GM06990 (cell line): Measurements from ENCODE around the gene ALK.

Experiments used
- DNase-seq: peaks from one replicate; pipeline ENCODE4 v3.0.0-alpha.2; 2011; ENCODE audit not compliant: insufficient read length; ENCODE audit errors: extremely low read depth
- H3K27me3 ChIP-seq: replicated peaks from 2 replicates; pipeline ENCODE4 v1.6.0; 2011; ENCODE audit warnings: low read length; ENCODE audit not compliant: control insufficient read depth, insufficient read depth
- H3K36me3 ChIP-seq: 2 replicates; pipeline ENCODE4 v1.5.1; 2011; ENCODE audit warnings: low read length; ENCODE audit not compliant: control insufficient read depth, insufficient read depth
- H3K4me3 ChIP-seq: replicated peaks from 2 replicates; pipeline ENCODE4 v1.5.1; 2011; ENCODE audit warnings: low read depth, mild to moderate bottlenecking, control low read depth, low read length
- CTCF ChIP-seq: IDR thresholded peaks from 2 replicates; pipeline ENCODE4 v1.5.1; 2011; ENCODE audit warnings: low read length, control low read depth, mild to moderate bottlenecking, inconsistent platforms; ENCODE audit not compliant: insufficient read depth, poor library complexity, severe bottlenecking

The ALK gene

DNA sequence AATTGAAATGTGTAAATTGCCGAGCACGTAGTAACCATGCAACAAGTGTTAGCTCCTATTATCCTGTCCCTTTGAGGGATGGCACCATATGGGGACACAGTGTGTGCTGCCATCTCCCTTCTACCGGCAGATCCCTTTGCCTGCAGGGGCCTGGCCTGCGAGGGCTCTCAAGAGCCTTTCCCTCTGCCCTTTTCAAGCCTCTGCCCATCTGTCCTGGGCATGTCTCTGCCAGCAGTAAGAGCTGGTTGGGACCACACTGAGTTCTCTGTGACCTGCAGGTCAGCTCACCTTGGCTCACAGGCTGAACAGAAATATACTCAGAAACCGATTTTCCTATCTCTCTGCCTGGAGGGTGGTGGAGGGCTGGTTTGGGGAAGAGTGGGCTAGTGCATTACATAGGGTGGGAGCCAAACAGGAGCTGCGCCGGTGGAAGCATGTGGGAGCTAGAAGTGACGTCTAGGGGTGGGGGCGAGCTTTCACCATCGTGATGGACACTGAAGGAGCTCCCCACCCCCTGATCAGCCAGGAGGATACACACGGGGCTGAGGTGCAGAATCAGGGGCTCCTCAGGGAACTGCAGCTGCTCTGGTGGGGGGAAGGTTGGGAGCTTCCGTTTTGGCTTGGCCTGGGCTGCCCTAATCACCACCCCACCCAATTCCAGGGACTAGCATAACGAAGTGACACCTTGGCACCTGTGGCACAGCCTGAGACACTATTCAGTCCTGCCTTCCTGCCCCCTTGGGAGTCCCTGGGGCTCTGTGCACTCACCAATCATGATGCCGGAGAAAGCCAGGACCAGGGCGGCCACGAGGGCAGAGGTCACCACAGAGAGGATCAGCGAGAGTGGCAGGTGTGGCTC is 696.5 kb downstream of the ALK start:
- DNase-seq = no peak
- TF ChIP-seq CTCF = no peak
- H3K27me3 ChIP-seq = no peaks in the 10 kb centered on the region; the same call in 1 of the 2 replicates
- no peaks in the 10 kb centered on the region for H3K36me3 ChIP-seq
- H3K4me3 ChIP-seq = no peak overlapping the region

DNA sequence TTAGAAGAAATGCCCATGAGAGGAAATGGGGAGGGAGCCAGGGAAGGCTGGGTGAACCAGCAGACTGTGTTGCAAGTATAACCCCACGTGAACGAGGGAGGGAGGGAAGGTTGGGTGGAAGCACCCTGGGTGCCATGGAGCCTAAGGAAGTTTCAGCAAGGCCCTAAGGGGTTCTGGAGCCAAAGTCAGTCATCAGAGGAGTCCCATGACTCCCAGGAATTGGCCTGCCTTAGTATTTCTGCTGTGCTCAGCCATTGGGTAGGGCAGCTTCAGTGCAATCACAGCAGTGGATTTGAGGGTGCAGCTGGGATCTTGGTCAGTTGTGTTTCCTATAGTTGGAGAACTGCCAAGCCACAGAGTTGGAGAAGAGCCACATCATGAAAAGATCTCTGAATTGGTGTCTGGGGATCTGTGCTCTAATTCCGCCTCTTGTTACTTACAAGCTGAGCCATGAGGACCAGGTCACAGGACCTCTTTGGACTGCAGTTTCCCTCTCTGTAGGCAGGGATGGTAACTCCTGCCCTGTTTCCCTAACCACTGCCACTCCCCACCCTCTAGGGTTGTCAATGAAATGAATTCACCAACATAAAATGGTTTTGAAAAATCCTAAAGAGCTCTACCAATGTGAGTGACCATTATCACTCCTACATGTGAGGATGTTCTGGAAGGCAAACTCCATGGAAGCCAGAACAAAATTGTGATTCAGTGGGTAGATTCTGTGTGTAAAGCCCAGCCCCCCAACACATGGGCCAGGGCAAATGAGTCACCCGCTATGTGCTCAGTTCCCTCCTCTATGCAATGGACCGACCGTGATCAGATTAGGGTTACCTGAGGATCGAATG is 697.3 kb downstream of the ALK start:
- TF ChIP-seq CTCF = no peak
- no peaks in the 10 kb centered on the region for H3K36me3 ChIP-seq
- no peak for DNase-seq
- no peaks in the 10 kb centered on the region; the same call in 1 of the 2 replicates for H3K27me3 ChIP-seq
- no peak overlapping the region for H3K4me3 ChIP-seq

- no peak overlapping the region for H3K4me3 ChIP-seq
- TF ChIP-seq CTCF = no peak
- no peaks in the 10 kb centered on the region; the same call in 1 of the 2 replicates for H3K27me3 ChIP-seq
- no peaks in the 10 kb centered on the region for H3K36me3 ChIP-seq
- DNase-seq = no peak
Measured at GRCh38 chr2:29223257-29223656, 698.1 kb downstream of the ALK start.

DNA sequence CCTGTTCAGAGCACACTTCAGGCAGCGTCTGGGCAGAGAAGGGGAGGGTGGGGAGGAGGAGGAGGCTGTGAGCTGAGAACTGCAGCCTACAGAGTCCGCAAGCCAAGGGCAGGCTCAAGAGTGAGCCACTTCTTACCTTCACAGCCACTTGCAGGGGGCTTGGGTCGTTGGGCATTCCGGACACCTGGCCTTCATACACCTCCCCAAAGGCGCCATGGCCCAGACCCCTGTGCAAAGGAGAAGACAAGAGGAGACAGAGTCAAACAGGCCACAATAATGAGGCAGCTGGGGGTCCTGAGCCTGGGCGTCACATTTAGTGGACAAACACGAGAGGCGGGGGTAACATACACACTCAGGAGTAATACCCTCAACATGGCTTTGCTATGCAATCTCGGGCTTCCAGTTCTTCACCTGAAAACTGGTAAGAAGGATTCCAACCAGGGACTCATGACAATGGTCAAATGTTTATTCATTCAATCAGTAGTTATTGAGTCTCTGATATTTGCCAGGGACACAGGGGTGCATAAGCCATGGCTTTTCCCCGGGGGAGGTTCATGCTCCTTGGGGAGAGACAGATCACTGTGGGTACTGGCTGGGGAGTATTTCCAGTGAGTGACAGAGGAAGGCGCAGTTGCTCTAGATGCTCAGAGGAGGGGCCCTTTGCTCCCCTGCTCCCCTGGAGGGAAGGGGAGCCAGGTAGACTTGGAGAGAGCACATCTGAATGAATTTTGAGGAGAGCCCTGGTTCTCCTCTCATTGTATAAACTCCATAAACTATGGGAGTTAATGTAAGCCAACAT is 698.8 kb downstream of the ALK start:
- H3K36me3 ChIP-seq = no peaks in the 10 kb centered on the region
- no peak for TF ChIP-seq CTCF
- no peaks in the 10 kb centered on the region; the same call in 1 of the 2 replicates for H3K27me3 ChIP-seq
- H3K4me3 ChIP-seq = no peak overlapping the region
- no peak for DNase-seq

GRCh38 chr2:29220506-29221270 is 700.7 kb downstream of the ALK start:
- DNase-seq = no peak
- Histone ChIP-seq H3K4me3 (no peak overlapping the region), H3K27me3 (no peaks in the 10 kb centered on the region; the same call in 1 of the 2 replicates), H3K36me3 (no peaks in the 10 kb centered on the region)
- TF ChIP-seq CTCF = no peak
